ENCODE measurements around the gene KRT5. TPM values are rescaled to one million over a fixed set of nuclear protein-coding genes. Genes with fewer than 3 reads are reported as not detected.
A peak's percentile ranks its signal among the peaks of the same experiment; 100 is the strongest.
"Not testable (repeated sequence)": the region's sequence is repeated elsewhere in the genome, so short reads cannot be mapped to it uniquely, and the experiment has no call there.

The KRT5 gene
- polyA plus RNA-seq, 10 donors = 0.43 to 538 (median 1.1) TPM; not detected in 1

- peak in 1 of 3 donors; percentile 36 for DNase-seq
These were observed 1.5 kb upstream of the KRT5 start for GRCh38 chr12:52521568-52522266.

- DNase-seq = peak in 1 of 3 donors; percentile 28
These were observed 977 bp upstream of the KRT5 start for GRCh38 chr12:52521175-52521567.

GRCh38 chr12:52519387-52519703, 849 bp downstream of the KRT5 start:
- DNase-seq = no peak

- no peak for DNase-seq
These were observed 1.4 kb downstream of the KRT5 start for GRCh38 chr12:52518574-52519386.

DNA sequence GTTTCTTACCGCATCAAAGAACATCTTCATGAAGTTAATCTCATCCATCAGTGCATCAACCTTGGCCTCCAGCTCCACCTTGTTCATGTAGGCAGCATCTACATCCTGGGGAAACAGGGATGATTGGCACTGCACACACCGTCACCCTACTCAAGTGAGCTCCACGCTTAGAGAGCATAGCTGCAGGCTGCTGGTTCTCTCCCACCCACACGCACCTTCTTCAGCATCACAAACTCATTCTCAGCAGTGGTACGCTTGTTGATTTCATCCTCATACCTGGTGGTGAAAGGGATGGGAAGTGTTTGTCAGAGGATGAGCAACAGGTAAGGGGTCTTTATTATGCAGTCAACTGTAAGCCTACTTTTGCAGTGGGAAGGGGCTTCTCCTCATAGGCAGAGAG, 2.3 kb downstream of the KRT5 start:
- no peak for DNase-seq

DNA sequence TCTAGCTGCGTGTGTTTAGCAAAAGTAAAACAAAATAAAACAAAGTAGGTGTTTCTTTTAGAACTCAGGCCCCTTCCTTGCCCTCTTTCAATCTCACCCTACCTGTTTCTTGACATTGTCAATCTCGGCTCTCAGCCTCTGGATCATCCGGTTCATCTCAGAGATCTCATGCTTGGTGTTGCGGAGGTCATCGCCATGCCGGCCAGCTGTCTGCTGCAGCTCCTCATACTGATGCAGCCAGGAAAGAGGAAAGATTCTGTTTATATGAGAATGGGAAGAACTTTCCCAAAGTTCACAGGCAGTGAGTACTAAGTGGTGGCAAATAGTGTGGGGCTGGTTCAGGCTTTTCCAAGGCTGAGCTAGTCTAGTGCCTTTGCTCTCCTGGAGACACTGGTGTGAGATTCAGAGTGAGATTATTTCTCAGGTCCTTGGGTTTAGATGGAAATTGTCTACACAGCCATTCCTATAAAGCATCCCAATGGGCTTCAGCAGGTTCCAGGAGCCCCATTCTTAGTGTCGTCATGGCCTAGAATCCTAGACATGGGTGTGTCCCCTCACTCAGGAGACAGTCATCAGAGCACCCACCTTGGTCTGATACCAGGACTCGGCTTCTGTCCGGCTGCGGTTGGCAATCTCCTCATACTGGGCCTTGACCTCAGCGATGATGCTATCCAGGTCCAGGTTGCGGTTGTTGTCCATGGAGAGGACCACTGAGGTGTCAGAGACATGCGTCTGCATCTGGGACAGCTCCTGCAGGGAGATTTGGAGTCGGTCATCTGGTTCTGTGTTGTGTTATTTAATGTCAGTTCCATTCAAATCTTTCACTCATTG, 3.0 kb downstream of the KRT5 start:
- no peak for DNase-seq

DNA sequence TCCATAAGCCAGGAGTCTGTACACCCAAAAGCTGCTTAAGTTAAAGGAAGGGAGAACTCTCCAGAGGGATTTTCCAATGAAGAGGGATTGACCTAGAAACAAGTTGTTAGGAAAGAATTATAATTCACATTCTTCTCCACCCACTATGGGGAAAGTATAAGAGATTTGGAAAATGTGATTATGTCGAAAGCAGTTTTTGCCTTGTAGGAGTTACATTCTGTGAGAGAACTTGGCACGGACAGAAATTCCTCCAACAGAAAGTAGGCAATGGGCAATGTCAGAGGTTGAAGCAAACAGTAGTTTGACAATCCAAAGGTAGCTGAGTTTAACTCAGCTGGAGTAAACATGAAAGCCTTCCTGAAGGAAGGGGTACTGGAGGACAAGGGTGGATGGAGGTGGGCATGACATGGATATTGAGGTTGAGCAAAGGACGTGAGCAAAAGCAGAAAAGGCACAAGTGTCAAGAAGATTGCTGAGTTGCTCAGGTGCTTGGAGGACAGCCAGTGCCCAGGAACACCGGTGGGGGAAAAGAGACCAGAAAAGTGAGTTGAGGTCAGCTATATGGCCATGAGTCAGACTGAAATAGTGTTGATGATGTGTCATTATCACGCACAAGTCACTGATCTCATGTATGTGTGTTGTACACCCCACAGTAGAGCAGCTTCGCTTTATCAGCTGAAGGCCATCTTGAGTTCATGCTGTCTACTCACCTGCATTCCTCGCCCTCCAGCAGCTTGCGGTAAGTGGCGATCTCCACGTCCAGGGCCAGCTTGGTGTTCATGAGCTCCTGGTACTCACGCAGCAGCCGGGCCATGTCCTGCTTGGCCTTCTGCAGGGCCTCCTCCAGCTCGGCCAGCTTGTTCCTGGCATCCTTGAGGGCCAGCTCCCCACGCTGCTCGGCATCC, 4.0 kb downstream of the KRT5 start:
- no peak for DNase-seq

DNA sequence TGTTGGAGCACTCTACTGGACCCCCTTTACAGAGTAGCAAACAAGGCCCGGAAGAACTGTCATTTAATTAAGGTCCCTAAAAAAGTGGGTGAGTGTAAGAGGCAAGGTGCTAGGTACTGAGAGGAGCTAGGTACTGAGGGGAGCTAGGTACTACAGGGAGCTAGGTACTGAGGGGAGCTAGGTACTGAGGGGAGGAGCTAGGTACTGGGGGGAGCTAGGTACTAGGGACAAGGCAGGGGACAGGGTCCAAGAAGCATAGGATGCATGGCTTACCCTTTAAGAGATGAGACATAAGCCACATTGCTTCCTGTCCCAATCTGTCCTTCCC, 4.9 kb downstream of the KRT5 start:
- DNase-seq = no peak

- DNase-seq = no peak
These were observed 5.5 kb downstream of the KRT5 start for GRCh38 chr12:52514471-52515318.

DNA sequence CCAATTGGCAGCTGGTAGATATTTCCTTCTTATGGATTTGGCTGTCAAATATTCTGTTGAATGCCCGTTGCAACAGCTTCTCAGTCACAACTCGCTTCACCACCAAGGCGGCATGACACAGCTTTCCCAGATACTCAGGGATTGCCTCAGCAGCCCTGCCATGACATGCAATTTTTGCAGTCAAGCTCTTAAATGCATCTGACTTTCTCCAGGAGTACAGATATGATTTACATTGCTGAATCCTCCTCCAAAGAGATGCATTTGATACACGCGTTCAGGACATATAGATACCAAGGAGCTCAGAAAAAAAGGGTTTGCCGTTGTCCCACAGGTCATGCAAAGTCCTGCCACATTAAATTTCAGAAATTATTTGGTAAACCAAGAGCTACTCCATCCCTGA, 6.5 kb downstream of the KRT5 start:
- DNase-seq = no peak

DNA sequence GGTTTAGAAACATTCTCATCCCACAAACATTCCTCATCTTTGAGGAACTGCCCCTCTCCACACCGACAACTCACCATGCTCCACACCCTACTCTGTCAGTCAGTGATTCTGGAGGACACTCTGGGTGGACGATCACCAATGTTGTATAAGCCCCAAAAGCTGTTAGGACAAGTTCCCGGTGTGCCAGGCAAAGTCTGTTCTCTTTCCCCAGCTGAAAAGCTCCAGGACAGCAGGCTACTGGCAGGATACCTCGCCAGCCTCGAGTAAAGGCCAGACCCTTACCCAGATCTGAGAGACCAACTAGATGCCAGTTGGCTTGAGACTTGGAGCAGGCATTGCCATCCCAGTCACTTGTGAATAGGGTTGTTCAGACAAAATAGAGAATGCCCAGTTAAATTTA, 12.0 kb downstream of the KRT5 start:
- no peak for DNase-seq

DNA sequence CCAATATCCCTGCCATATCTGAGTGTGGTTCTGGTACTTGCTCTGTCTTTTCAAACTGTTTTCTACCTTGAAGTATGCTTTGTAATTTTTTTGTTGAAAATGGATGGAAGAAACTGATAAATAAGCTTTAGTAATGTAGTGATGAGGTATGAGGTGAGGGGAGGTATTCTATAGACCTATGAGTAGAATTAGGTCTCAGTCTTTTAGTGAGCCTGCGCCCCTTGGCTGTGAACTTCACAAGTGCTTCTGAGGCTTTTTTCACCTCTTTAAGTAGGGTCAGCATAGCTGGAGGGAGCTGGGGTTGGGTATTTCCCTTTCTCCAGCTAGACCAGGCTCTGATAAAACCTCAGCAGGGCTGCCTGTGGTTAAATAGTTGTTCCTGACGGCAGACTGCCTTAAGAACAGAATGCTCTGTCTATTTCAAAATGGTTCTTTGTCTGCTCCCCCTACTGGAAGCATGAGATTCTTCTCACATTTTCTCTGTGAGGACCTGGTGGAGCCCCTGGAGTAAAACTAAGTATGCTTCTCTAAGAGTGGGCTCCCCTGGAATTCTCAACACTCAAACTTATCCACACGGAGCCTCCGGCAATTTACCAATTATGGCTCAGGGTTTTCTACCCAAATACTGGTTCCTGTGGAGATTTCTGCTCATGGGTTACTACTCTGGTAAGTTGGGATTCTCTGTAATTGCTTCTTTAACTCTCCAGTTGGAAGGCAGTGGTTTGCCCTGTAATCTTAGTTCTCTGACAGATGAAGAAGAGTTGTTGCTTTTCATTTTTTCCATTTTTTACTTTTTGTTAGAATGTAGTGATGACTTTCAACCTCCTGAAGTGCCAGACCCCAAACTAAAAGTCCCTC, 13.1 kb downstream of the KRT5 start:
- DNase-seq = no peak

GRCh38 chr12:52502877-52503276, 17.3 kb downstream of the KRT5 start:
- DNase-seq = no peak

- no peak for DNase-seq
These were observed 18.7 kb downstream of the KRT5 start for GRCh38 chr12:52501490-52501889.

DNA sequence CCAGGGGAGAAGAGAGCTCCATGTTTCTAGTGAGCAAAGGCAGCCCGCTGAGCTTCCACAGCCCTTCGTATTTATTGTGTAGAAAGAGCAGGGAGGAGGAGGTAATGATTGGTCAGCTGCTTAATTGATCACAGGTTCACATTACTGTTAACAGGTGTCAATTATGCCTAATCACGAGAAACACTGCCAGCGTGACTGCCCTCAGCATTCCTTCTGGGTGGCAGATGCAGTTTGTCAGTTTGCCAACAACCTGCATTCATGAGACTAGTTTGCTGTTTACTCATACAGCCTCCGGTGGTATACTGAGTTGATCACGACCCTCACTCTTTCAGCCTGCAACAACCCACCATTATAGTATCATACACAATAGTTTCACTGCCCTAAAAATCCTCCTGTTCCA, 19.6 kb downstream of the KRT5 start:
- not testable (repeated sequence) for DNase-seq

GRCh38 chr12:52499806-52500560, 20.2 kb downstream of the KRT5 start:
- DNase-seq = no peak

DNA sequence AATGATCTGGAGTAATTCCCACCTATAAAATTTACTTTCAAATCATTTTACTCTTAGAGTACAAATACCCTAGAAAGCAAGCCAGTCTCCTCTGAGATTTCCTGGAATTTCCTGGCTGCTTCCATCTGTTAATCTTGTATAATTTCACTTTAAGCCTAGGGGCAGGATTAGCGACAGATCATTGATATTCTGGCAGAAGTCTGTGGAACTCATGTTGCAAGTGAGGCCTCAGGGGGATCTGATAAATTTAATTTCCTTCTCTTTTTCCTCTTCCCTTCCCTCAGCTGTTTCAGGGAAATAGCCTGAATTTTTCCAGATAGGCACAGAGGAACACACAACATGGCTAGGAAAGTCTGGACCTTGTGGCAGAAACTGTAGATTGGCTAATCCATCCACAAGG, 21.2 kb downstream of the KRT5 start:
- no peak for DNase-seq

DNA sequence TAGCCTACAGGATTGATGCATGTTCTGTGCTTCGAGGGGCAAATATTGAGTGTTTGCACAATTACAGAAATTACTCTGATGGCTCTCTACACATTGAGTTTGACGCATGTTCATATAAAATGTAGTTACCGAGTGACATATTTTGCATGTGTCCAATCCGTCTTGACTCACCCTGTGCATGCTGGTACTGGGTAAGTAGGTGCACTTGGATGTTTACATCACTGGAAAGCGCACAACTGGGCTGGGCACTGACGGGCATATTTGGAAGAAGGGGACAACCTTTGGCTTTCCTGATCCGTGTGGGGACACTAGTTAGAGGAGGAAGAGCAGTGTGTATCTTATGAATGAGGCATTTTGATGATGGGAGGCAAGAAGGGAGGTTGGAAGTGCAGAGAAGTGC, 22.2 kb downstream of the KRT5 start:
- DNase-seq = no peak

GRCh38 chr12:52496590-52497071, 23.6 kb downstream of the KRT5 start:
- peak in 1 of 3 donors; percentile 68 for DNase-seq

Measured in muscle of back (tissue), 11 donors.